IPS-15b (cell line): ENCODE data around the gene PPP2R2B.
"Not testable (repeated sequence)": the region's sequence is repeated elsewhere in the genome, so short reads cannot be mapped to it uniquely, and the experiment has no call there.

ENCODE experiments used
- H3K27me3 ChIP-seq: one replicate; pipeline ENCODE4 v1.6.1; 2013; ENCODE audit warnings: low read length; ENCODE audit not compliant: control insufficient read depth, insufficient read depth
- H3K36me3 ChIP-seq: one replicate; pipeline ENCODE4 v1.6.1; 2013; ENCODE audit warnings: low read length; ENCODE audit not compliant: control insufficient read depth, insufficient read depth
- H3K4me1 ChIP-seq: one replicate; pipeline ENCODE4 v1.6.1; 2013; ENCODE audit warnings: mild to moderate bottlenecking, low read length; ENCODE audit not compliant: control insufficient read depth, insufficient read depth
- H3K4me3 ChIP-seq: one replicate; pipeline ENCODE4 v1.5.1; 2013; ENCODE audit warnings: low read depth, low read length
- H3K9ac ChIP-seq: one replicate; pipeline ENCODE4 v1.6.1; 2013; ENCODE audit warnings: low read depth, mild to moderate bottlenecking, low read length
- H3K9me3 ChIP-seq: one replicate; pipeline ENCODE4 v1.6.1; 2013; ENCODE audit warnings: mild to moderate bottlenecking, low read length; ENCODE audit not compliant: control insufficient read depth, insufficient read depth

Gene PPP2R2B

DNA sequence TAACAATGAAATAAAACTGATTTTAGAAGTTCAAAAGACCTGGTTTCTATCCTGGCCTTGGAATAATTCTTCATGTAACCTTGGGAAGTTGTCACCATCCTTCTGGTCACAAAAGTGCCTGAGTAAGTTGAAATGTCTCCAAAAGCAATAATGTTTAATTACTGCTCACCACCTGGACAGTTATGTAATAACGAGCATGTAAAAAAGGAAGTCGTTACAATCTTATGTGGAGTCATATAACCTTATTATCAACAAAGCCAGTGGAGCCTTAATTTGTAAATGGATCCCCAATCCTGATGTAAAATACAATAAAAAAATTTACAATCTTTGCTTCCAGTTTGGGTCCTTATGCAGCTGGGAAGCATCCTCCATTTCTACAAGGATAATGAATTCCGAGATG, 298.3 kb downstream of the PPP2R2B start:
- H3K4me3 ChIP-seq, result no peak overlapping the region
- H3K4me1 ChIP-seq, result no peaks in the 10 kb centered on the region
- H3K36me3 ChIP-seq, result no peaks in the 10 kb centered on the region
- H3K27me3 ChIP-seq, result no peaks in the 10 kb centered on the region
- H3K9ac ChIP-seq, result no peak overlapping the region
- H3K9me3 ChIP-seq, result peaks cover 4% of the 10 kb centered on the region

DNA sequence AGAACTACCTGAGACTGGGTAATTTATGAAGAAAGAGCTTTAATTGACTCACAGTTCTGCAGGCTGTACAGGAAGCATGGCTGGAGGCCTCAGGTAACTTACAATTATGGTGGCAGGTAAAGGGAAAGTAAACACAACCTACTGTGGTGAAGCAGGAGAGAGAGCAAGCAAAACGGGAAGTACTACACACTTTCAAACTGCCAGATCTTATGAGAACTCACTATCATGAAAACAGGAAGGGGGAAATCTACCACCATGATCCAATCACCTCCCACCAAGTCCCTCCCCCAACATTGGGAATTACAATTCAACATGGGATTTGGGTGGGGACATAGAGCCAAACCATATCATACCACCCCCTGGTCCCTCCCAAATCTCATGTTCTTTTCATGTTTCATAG, 303.8 kb downstream of the PPP2R2B start:
- no peaks in the 10 kb centered on the region for H3K27me3 ChIP-seq
- no peak overlapping the region for H3K4me3 ChIP-seq
- H3K4me1 ChIP-seq, result no peaks in the 10 kb centered on the region
- H3K9me3 ChIP-seq, result peaks cover 8% of the 10 kb centered on the region
- no peaks in the 10 kb centered on the region for H3K36me3 ChIP-seq
- H3K9ac ChIP-seq, result no peak overlapping the region

- H3K4me1 ChIP-seq, result peaks cover 5% of the 10 kb centered on the region
- no peaks in the 10 kb centered on the region for H3K36me3 ChIP-seq
Measured at GRCh38 chr5:146568161-146568560, 310.4 kb downstream of the PPP2R2B start.

GRCh38 chr5:146565764-146566367, 312.7 kb downstream of the PPP2R2B start:
- Histone ChIP-seq H3K9ac (no peak overlapping the region), H3K4me3 (no peak overlapping the region), H3K36me3 (no peaks in the 10 kb centered on the region), H3K9me3 (peaks cover 6% of the 10 kb centered on the region), H3K4me1 (peaks cover 11% of the 10 kb centered on the region), H3K27me3 (no peaks in the 10 kb centered on the region)

More at GRCh38 chr5:146568161-146568560, 310.4 kb downstream of the PPP2R2B start:
- H3K27me3 ChIP-seq, result no peaks in the 10 kb centered on the region
- no peak overlapping the region for H3K9ac ChIP-seq
- H3K4me3 ChIP-seq, result no peak overlapping the region
- peaks cover 6% of the 10 kb centered on the region for H3K9me3 ChIP-seq

GRCh38 chr5:146564007-146564762, 314.4 kb downstream of the PPP2R2B start:
- no peaks in the 10 kb centered on the region for H3K27me3 ChIP-seq
- H3K9ac ChIP-seq, result peak overlapping the region; percentile 3
- no peaks in the 10 kb centered on the region for H3K36me3 ChIP-seq
- H3K4me3 ChIP-seq, result no peak overlapping the region
- peaks cover 13% of the 10 kb centered on the region for H3K4me1 ChIP-seq
- H3K9me3 ChIP-seq, result no peaks in the 10 kb centered on the region

- H3K9ac ChIP-seq, result no peak overlapping the region
- no peaks in the 10 kb centered on the region for H3K9me3 ChIP-seq
- H3K4me1 ChIP-seq, result peaks cover 13% of the 10 kb centered on the region
- no peaks in the 10 kb centered on the region for H3K36me3 ChIP-seq
- H3K4me3 ChIP-seq, result no peak overlapping the region
- no peaks in the 10 kb centered on the region for H3K27me3 ChIP-seq
Measured at GRCh38 chr5:146562461-146562860, 316.1 kb downstream of the PPP2R2B start.

DNA sequence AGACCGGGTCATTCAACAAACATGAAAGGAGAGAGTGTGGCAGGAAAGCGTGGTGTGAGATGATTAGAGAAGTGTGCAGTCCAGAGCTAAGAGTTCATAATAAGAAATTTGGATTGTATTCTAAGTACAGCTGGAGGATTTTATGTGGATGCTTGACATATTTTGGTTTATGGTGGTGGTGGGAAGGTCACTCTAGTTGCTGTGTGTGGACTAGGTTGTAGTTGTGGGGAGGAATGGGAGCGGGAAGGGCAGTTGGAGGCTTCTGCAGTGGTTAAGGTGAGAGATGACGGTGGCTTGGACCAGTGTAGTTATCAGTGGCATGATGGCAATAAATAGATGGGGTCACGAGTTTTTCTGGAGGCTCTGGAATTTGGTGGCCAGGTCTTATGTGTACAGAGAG, 316.8 kb downstream of the PPP2R2B start:
- Histone ChIP-seq H3K9ac (no peak overlapping the region), H3K4me3 (no peak overlapping the region), H3K4me1 (peaks cover 13% of the 10 kb centered on the region), H3K27me3 (no peaks in the 10 kb centered on the region), H3K9me3 (no peaks in the 10 kb centered on the region), H3K36me3 (no peaks in the 10 kb centered on the region)

DNA sequence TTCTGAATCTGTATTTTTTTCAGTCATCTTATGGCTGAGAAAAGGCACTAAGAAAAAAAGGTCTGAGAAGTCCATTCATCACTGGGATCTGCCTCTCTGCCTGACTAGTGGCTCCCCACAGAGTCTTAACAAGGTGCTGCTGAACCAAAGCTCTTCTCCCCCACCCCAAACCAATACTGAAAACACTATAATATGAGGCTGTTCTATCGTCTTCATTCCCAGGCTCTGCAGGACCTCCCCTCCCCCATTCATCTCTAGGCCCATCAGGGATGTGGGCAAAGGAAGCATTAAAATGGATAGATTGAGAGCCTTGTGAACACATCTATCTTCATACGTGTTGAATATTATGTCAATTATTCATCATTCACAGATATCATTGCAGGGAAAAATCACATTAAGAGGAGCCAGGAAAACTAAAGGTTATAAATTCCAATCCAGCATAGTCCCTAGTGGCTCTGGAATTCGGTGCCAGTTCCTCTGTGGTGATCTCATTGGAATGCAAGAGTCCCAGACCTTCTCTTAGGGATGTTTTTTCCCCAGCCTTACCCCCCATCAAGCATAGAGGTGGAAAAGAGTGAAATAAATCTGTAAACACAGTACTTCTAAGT, 318.2 kb downstream of the PPP2R2B start:
- no peaks in the 10 kb centered on the region for H3K27me3 ChIP-seq
- no peaks in the 10 kb centered on the region for H3K9me3 ChIP-seq
- H3K9ac ChIP-seq, result no peak overlapping the region
- H3K36me3 ChIP-seq, result no peaks in the 10 kb centered on the region
- no peak overlapping the region for H3K4me3 ChIP-seq
- peaks cover 13% of the 10 kb centered on the region for H3K4me1 ChIP-seq

GRCh38 chr5:146556884-146557283, 321.7 kb downstream of the PPP2R2B start:
- H3K9me3 ChIP-seq, H3K27me3 ChIP-seq, H3K9ac ChIP-seq, H3K36me3 ChIP-seq, H3K4me3 ChIP-seq, H3K4me1 ChIP-seq: not testable (repeated sequence)

GRCh38 chr5:146553446-146553845, 325.1 kb downstream of the PPP2R2B start:
- Histone ChIP-seq H3K36me3 (no peaks in the 10 kb centered on the region), H3K9ac (no peak overlapping the region)

GRCh38 chr5:146549615-146550014, 328.9 kb downstream of the PPP2R2B start:
- H3K27me3 ChIP-seq, result no peaks in the 10 kb centered on the region
- H3K9me3 ChIP-seq, result no peaks in the 10 kb centered on the region
- H3K36me3 ChIP-seq, result no peaks in the 10 kb centered on the region
- H3K4me1 ChIP-seq, result no peaks in the 10 kb centered on the region
- no peak overlapping the region for H3K4me3 ChIP-seq
- H3K9ac ChIP-seq, result no peak overlapping the region

More at GRCh38 chr5:146553446-146553845, 325.1 kb downstream of the PPP2R2B start:
- Histone ChIP-seq H3K4me3 (no peak overlapping the region), H3K9me3 (no peaks in the 10 kb centered on the region), H3K4me1 (no peaks in the 10 kb centered on the region), H3K27me3 (no peaks in the 10 kb centered on the region)
